PFSK-1 (cell line): Measurements from ENCODE around the gene KLHL28.

Experiments used
- FOXP2 ChIP-seq: optimal IDR thresholded peaks from 2 replicates; pipeline ENCODE3; 2011; ENCODE audit warnings: borderline replicate concordance, control low read depth, inconsistent platforms; ENCODE audit not compliant: insufficient read depth; ENCODE audit errors: extremely low read length, extremely low read depth
- POLR2AphosphoS5 ChIP-seq: IDR thresholded peaks from 2 replicates; pipeline ENCODE4 v1.6.1; 2012; ENCODE audit warnings: low read depth, mild to moderate bottlenecking, control low read depth, low read length, moderate library complexity
- REST ChIP-seq, 2 experiments: IDR thresholded peaks; 2 replicates each; pipeline versions ENCODE4 v1.6.1 to v1.8.0; 2011 to 2012; ENCODE audit warnings: low read depth in 2 of 2, low read length in 2 of 2, control low read depth in 1 of 2, inconsistent platforms in 1 of 2, mild to moderate bottlenecking in 1 of 2, moderate library complexity in 1 of 2; ENCODE audit not compliant: insufficient read depth in 1 of 2
- SIN3A ChIP-seq: IDR thresholded peaks from 2 replicates; pipeline ENCODE4 v1.6.1; 2012; ENCODE audit warnings: mild to moderate bottlenecking, low read length, moderate library complexity, borderline replicate concordance; ENCODE audit not compliant: insufficient read depth
- TAF1 ChIP-seq: IDR thresholded peaks from 2 replicates; pipeline ENCODE4 v1.6.1; 2012; ENCODE audit warnings: low read length, control low read depth, borderline replicate concordance; ENCODE audit not compliant: insufficient read depth

GRCh38 chr14:44981198-44981597 lies 19.5 kb upstream of the KLHL28 start:
- no peak for TF ChIP-seq POLR2AphosphoS5
- TF ChIP-seq SIN3A: no peak
- TF ChIP-seq FOXP2: no peak
- no peak for TF ChIP-seq TAF1
- no peak for TF ChIP-seq REST (IDR thresholded peaks at IDR 0.05; ENCODE audit: insufficient read depth in 1 of 2, low read depth in 2 of 2, low read length in 2 of 2)
